Activated naive CD4-positive, alpha-beta T cell treated with anti-CD3 and anti-CD28 coated beads for 36 hours (primary cell): Measurements from ENCODE around the gene MXD4. TPM values are rescaled to one million over a fixed set of nuclear protein-coding genes. Genes with fewer than 3 reads are reported as not detected.

Experiments
- CTCF ChIA-PET: fragments of 350-600 bp; sonication (Branson Sonifier 250); formaldehyde crosslinking; loops from one replicate; lab custom pipeline; 2021; ENCODE audit warnings: antibody characterized with exemption; lab: Charles Lee
- DNase-seq: peaks from one replicate; pipeline ENCODE4 v3.0.0-alpha.2; 2020
- H3K27ac Mint-ChIP-seq: one replicate; pipeline ENCODE4 v1.8.0; 2021; ENCODE audit warnings: mild to moderate bottlenecking, mixed read lengths
- H3K27me3 Mint-ChIP-seq: one replicate; pipeline ENCODE4 v1.8.0; 2021; ENCODE audit warnings: low read depth, mixed read lengths
- H3K36me3 Mint-ChIP-seq: one replicate; pipeline ENCODE4 v1.8.0; 2021; ENCODE audit warnings: low read depth, mixed read lengths
- H3K4me1 Mint-ChIP-seq: one replicate; pipeline ENCODE4 v1.8.0; 2021; ENCODE audit warnings: low read depth, mixed read lengths
- H3K4me3 Mint-ChIP-seq: one replicate; pipeline ENCODE4 v1.8.0; 2021; ENCODE audit warnings: mild to moderate bottlenecking, moderate library complexity, mixed read lengths
- H3K9me3 Mint-ChIP-seq: one replicate; pipeline ENCODE4 v1.8.0; 2021; ENCODE audit warnings: mixed read lengths
- intact Hi-C: fragments of 100-400 bp; cut with micrococcal nuclease; formaldehyde crosslinking; loops from one replicate; pipeline ENCODE4 v1.15.1; 2023
- total RNA-seq, 2 experiments: library from RNA; stranded (reverse); gene quantifications; one replicate each; pipeline ENCODE4 v1.2.3, GENCODE V29; 2021

The MXD4 gene
- total RNA-seq, 2 experiments from 2014 or later = 2.3 to 2.7 TPM

DNA sequence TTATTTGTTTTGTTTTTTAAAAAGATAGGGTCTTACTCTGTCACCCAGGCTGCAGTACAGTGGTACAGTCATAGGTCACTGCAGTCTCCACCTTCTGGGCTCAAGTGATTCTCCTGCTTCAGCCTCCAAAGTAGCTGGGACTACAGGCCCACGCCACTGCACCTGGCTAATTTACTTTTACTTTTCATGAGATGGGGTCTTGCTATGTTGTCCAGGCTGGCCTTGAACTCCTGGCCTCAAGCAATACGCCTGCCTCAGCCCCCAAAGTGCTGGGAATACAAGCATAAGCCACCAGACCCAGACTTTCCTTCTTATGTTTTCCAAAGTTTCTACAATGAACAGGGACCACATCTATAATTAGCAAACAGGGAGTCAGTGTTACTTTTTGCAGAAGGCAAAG, 37.9 kb upstream of the MXD4 start:
- Mint-ChIP-seq H3K4me1 (peaks cover 18% of the 10 kb centered on the region), H3K36me3 (no peaks in the 10 kb centered on the region), H3K27ac (no peak overlapping the region), H3K4me3 (no peak overlapping the region), H3K27me3 (no peaks in the 10 kb centered on the region), H3K9me3 (no peaks in the 10 kb centered on the region)
- DNase-seq = no peak
- CTCF ChIA-PET = no interaction called here
- intact Hi-C loops = no loop called here

DNA sequence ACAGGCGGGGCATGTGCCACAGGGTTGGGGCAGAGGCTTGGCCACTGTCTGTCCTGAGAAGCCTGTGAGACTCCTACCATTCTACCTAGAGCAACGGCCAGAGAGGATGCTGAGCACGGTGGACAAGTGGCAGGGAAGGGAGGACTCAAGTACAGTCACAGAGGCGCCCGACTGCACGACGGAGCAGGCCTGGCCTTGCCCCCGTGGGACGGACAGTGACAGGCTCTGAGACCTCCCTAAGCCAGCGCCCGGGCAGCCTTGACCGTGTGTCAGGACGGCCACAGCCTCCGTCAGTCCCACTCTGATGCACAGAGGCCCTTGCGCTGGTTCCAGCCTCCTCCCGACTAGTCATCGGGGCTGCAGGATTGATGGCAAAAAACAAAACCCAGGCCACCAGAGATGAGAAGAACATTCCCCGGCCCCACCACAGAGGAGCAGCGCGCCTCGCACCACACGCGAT, 36.7 kb upstream of the MXD4 start:
- Mint-ChIP-seq H3K4me1 (peaks cover 20% of the 10 kb centered on the region), H3K36me3 (peaks cover 2% of the 10 kb centered on the region), H3K27ac (no peak overlapping the region), H3K9me3 (peaks cover 3% of the 10 kb centered on the region), H3K4me3 (no peak overlapping the region), H3K27me3 (no peaks in the 10 kb centered on the region)
- no peak for DNase-seq
- CTCF ChIA-PET = no interaction called here
- intact Hi-C loops = no loop called here

DNA sequence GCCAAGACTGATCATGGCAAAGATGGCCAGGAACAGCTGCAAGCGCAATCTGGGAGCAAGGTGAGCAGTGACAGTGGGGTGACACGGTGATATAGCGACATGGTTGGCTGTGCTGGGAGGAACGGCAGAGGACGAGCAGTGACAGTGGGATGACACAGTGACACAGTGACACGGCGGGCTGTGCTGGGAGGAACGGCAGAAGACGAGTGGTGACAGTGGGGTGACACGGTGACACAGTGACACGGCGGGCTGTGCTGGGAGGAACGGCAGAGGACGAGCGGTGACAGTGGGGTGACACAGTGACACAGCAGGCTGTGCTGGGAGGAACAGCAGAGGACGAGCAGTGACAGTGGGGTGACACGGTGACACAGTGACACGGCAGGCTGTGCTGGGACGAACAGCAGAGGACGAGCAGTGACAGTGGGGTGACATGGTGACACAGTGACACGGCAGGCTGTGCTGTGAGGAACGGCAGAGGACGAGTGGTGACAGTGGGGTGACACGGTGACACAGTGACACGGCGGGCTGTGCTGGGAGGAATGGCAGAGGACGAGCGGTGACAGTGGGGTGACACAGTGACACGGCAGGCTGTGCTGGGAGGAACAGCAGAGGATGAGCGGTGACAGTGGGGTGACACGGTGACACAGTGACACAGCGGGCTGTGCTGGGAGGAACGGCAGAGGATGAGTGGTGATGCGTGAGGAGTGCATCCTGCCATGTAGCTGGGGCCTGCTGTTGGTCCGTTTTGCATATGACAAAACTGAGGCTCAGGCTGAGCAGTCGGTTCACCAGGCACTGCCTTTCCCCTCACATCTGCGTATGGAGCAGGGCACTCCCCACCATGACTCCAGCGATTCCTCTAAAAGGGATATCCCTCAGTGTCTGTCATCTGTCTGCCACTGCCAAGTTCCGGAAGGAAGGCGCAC, 36.0 kb upstream of the MXD4 start:
- DNase-seq = peak; percentile 41
- peaks cover 2% of the 10 kb centered on the region for H3K36me3 Mint-ChIP-seq
- peak overlapping the region; percentile 10 for H3K27ac Mint-ChIP-seq
- H3K4me3 Mint-ChIP-seq = no peak overlapping the region
- H3K9me3 Mint-ChIP-seq = peaks cover 3% of the 10 kb centered on the region
- CTCF ChIA-PET = no interaction called here
- no peaks in the 10 kb centered on the region for H3K27me3 Mint-ChIP-seq
- H3K4me1 Mint-ChIP-seq = peaks cover 20% of the 10 kb centered on the region
- intact Hi-C loops = no loop called here

DNA sequence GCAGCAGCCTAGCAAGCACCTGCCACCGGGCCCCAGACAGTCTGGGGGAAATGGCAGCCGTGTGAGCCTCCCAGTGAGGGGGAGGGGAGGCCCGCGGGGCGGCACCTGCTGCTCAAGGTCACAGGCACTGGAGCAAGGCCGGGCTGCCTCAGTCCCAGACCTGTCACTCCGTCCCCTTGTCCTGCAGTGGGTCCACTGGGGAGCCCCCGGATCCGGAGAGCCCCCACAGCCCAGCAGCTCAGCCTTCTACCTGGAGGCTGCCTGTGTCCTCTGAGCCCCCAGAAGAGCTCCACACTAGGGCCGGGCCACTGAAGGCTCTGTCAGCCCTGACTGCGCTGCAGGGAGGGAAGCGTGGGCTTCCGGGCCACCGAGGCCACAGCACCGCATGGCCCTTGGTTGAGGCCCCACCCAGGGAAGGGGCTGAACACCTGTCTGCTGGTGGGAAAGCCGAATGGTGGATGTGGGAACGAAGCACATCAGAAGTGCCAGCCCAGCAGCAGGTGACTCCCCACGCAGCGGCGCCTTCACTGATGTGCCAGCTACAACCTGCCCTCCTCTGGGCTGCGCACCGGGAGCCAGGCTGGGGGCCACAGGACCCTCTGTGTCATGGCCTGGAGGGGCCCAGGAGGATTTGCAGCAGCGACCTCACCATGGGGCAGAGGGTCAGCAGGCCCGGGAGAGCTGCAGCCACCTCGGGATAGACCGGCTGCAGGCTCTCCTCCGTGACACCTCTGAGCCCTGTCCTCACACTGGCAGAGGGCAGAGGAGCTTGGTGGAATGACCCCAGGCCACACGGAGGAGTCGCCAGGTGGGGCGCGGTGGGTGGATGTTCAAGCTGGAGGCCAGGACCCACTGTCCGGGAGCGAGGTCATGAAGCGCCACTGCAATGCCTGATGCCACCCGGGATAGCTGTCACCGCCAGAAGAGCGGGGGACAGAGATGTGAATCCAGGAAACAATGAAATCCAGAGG, 35.0 kb upstream of the MXD4 start:
- Mint-ChIP-seq H3K9me3 (peaks cover 3% of the 10 kb centered on the region), H3K27ac (no peak overlapping the region), H3K4me1 (peaks cover 23% of the 10 kb centered on the region), H3K27me3 (no peaks in the 10 kb centered on the region), H3K4me3 (no peak overlapping the region), H3K36me3 (peaks cover 2% of the 10 kb centered on the region)
- DNase-seq = no peak
- CTCF ChIA-PET = no interaction called here
- intact Hi-C loops = no loop called here

DNA sequence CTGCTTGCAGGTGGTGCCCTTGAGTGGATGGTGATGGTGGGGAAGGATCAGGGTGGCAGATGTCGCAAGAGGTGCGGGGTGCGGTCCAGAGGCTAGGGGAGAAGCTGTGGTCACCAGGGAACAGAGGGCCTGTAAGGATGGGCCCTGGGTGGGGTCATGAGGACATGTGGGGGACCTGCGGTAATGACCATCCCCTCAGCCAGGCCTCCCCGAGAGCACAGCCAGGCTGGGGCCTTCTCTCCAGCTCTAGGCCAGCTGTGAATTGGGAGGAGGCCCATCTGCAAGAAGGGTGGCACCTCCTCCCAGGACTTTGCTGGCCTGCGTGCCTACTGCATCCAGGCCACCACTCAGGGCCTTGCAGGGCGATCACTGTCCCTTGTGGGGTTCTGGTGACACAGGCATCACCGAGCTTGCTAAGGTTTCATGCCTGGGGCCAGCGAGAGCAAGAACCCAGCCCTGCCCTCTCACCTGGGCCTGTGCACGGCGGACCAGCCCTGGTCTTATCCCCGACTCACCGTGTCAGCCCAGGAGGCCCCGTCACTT, 34.1 kb upstream of the MXD4 start:
- Mint-ChIP-seq H3K27ac (no peak overlapping the region), H3K36me3 (peaks cover 2% of the 10 kb centered on the region), H3K27me3 (no peaks in the 10 kb centered on the region), H3K4me1 (peaks cover 28% of the 10 kb centered on the region), H3K9me3 (peaks cover 3% of the 10 kb centered on the region), H3K4me3 (no peak overlapping the region)
- intact Hi-C loops = no loop called here
- CTCF ChIA-PET = no interaction called here
- no peak for DNase-seq

DNA sequence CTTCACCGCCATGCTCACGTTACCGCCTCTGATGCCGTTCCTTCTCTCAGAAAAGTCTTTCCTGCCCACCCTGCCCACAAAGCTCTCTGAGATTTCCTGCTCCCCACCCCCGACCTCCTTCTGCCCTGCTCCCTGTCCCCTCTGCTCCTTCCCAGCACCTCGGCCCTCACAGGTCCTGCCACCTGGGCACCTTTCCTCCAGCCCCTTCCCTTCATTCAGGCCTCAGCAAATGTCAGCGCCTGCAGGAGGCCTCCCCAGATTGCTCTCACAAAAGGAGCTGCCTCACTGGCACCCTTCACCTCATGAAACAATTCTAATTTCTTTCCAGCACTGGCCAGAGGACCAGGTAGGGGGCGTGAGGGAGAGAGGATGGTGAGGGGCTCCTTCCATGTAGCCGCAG, 33.6 kb upstream of the MXD4 start:
- Mint-ChIP-seq H3K4me1 (peaks cover 32% of the 10 kb centered on the region), H3K36me3 (peaks cover 2% of the 10 kb centered on the region), H3K9me3 (peaks cover 3% of the 10 kb centered on the region), H3K27ac (no peak overlapping the region), H3K27me3 (no peaks in the 10 kb centered on the region), H3K4me3 (no peak overlapping the region)
- CTCF ChIA-PET = interaction anchor here (0.7 to 0.9 kb wide), 2 partner anchors 146 to 297 kb away, joined by 3 to 4 read pairs; no protein-coding TSS in a partner anchor
- no peak for DNase-seq
- intact Hi-C loops = no loop called here

DNA sequence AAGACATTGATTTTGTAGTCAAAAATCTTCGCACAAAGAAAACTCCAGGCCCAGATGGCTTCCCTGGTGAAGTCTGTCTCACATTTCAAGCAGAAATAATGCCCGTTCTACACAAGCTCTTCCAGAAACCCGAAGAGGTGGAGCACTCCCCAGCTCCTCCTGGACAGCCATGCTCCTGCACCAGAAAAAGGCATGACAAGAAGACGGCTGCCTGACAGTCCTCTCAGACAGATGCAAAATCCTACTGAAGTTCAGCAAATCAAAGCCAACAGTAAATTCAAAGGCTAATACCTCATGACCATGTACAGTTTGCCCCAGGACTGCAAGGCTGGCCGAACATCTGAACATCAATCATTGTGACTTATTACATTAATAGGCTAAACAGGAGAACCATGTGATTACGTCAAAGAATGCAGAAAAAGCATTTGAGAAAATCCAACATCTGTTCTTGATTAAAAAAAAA, 30.8 kb upstream of the MXD4 start:
- Mint-ChIP-seq H3K4me3 (no peak overlapping the region), H3K4me1 (peaks cover 40% of the 10 kb centered on the region), H3K36me3 (peaks cover 2% of the 10 kb centered on the region), H3K27me3 (no peaks in the 10 kb centered on the region), H3K9me3 (peaks cover 3% of the 10 kb centered on the region), H3K27ac (no peak overlapping the region)
- CTCF ChIA-PET = interaction anchor here (0.7 kb wide), 1 partner anchor 351 kb away, joined by 3 read pairs; no protein-coding TSS in a partner anchor
- no peak for DNase-seq
- intact Hi-C loops = no loop called here

DNA sequence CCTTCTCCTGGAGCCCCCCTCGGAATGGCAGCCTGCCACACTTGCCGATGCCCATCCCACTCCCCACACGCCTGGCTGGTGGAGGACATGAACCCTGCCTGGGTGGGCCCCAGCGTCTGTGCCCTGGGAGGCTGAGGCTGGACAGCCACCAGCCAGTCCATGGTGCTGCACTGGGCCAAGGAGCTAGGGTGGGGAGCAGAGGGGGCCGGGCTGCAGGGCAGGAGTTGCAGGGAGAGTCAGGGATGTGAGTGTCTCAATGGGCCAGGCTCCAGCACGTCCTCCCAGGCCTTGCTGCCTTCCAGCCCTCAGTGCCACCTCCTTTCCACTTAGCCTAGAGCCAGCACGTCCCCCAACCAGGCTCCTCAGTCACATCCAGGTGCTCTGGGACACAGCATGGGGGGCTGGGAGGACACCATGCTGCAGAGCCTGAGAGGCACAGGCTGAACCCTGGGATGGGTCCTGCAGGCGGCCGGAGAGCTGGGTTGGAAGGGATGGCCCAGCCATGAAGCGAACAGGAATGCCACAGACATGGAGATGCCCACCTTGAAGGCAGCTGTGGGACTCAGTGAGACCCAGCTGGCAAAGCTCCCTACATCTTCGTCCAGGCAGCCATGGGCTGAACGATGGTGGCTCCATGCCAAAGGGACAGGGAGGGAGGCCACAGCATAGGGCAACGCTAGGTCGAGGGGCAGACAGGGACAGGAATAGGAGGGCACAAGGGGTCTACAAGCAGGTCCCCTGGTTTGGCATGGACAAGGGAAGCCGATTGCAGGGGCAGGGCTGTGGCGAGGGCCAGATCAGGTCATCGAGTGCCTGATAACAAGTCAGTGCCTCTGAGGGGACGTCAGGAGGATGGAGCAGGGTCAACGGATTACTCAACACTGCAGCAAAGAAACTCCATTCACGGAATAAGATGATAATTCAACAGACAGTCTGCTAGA, 30.1 kb upstream of the MXD4 start:
- Mint-ChIP-seq H3K9me3 (peaks cover 3% of the 10 kb centered on the region), H3K36me3 (peaks cover 2% of the 10 kb centered on the region), H3K27me3 (no peaks in the 10 kb centered on the region), H3K4me1 (peaks cover 36% of the 10 kb centered on the region), H3K4me3 (no peak overlapping the region), H3K27ac (no peak overlapping the region)
- peak; percentile 5 for DNase-seq
- intact Hi-C loops = no loop called here
- CTCF ChIA-PET = no interaction called here

DNA sequence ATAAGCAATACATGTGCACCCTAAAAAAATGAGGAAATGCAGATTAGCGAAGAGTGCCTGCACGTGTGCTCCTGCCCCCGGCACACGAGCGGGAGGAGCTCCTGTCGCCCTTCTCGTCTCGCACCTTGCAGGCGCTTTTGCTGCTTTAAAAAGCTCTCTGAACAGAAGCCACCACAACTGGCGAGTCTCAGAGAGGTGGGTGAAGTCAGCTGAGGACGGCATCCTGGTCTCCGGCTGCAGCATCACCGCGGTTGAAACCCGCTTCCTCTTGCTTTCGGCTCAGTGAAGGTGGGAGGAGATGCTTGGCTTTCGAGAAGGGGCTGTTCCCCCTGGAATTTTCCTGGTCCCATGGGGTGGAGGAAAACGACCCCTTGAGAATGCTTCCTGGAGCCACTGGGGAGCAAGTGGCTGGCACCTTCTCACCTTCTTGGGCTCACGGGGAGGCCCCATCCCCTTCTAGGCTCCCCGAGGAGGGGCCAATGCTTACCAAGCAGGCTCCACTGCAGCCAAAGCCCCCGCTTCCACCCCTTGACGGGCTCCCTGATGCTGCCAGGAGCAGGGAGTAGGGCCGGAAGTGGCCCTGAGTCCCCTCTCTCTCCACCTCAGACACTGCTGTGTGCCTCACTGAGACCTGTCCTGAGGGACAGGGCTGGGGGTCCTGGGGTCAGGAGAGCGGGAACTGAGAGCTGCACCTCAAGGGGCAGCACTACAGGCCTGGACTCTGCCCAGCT, 29.2 kb upstream of the MXD4 start:
- DNase-seq = peak; percentile 73
- no peaks in the 10 kb centered on the region for H3K27me3 Mint-ChIP-seq
- H3K36me3 Mint-ChIP-seq = peaks cover 2% of the 10 kb centered on the region
- no peak overlapping the region for H3K27ac Mint-ChIP-seq
- intact Hi-C loops = no loop called here
- H3K9me3 Mint-ChIP-seq = peaks cover 3% of the 10 kb centered on the region
- H3K4me1 Mint-ChIP-seq = peaks cover 33% of the 10 kb centered on the region
- CTCF ChIA-PET = interaction anchor here (1.1 to 1.3 kb wide), 2 partner anchors 29 to 71 kb away, joined by 3 read pairs; partner anchors contain the start of gene MXD4
- H3K4me3 Mint-ChIP-seq = peak overlapping the region; percentile 50

DNA sequence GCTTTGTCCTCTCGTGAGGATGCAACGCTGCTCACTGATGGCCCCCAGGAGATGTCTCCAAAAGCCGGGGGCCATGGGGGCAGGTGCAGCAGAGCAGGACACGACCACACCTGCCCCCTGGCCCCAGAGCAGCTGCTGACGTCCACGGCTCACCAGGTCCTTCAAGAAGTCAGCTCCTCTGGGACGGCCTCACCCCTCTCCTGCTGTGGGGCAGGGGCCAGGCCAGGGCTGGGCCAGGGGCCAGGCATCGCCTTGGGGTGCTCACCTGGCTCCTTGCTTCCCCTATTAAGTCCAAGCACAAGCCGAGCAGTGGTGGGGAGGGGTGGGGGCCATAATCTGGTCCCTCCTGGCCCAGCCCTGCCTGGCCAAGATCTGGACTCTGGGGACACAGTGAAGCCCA, 28.6 kb upstream of the MXD4 start:
- intact Hi-C loops = no loop called here
- DNase-seq = no peak
- H3K9me3 Mint-ChIP-seq = peaks cover 3% of the 10 kb centered on the region
- peaks cover 2% of the 10 kb centered on the region for H3K36me3 Mint-ChIP-seq
- H3K27ac Mint-ChIP-seq = no peak overlapping the region
- peaks cover 30% of the 10 kb centered on the region for H3K4me1 Mint-ChIP-seq
- CTCF ChIA-PET = interaction anchor here (1.1 to 1.3 kb wide), 2 partner anchors 28 to 70 kb away, joined by 3 read pairs; partner anchors contain the start of gene MXD4
- H3K4me3 Mint-ChIP-seq = no peak overlapping the region
- no peaks in the 10 kb centered on the region for H3K27me3 Mint-ChIP-seq
